Measurements from ENCODE around the gene UBE2G1.

UBE2G1 gene

DNA sequence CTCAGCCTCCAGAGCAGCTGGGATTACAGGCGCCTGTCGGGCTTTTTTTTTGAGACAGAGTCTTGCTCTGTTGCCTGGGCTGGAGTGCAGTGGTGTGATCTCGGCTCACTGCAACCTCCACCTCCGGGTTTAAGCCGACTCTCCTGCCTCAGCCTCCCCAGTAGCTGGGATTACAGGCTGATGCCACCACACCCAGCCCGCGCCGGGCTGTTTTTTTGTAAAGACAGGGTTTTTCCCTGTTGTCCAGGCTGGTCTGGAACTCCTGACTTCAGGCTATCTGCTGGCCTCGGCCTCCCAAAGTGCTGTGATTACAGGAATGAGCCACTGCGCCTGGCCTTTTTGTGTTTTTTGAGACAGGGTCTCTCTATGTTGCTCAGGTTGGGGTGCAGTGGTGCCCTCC is 39.9 kb upstream of the UBE2G1 start:
- DNase-seq (ENCODE audit: low spot score) = no peak
- in situ Hi-C loops (cut with MboI; ENCODE audit: low pct_unique_long_range_greater_than_20kb, low sequenced_read_pairs, unreplicated experiment) = no loop called here
- TF ChIP-seq, protein P1, sequence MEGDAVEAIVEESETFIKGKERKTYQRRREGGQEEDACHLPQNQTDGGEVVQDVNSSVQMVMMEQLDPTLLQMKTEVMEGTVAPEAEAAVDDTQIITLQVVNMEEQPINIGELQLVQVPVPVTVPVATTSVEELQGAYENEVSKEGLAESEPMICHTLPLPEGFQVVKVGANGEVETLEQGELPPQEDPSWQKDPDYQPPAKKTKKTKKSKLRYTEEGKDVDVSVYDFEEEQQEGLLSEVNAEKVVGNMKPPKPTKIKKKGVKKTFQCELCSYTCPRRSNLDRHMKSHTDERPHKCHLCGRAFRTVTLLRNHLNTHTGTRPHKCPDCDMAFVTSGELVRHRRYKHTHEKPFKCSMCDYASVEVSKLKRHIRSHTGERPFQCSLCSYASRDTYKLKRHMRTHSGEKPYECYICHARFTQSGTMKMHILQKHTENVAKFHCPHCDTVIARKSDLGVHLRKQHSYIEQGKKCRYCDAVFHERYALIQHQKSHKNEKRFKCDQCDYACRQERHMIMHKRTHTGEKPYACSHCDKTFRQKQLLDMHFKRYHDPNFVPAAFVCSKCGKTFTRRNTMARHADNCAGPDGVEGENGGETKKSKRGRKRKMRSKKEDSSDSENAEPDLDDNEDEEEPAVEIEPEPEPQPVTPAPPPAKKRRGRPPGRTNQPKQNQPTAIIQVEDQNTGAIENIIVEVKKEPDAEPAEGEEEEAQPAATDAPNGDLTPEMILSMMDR (IDR thresholded peaks at IDR 0.05; ENCODE audit: extremely low read depth, insufficient read depth, missing control alignments) = no peak

DNA sequence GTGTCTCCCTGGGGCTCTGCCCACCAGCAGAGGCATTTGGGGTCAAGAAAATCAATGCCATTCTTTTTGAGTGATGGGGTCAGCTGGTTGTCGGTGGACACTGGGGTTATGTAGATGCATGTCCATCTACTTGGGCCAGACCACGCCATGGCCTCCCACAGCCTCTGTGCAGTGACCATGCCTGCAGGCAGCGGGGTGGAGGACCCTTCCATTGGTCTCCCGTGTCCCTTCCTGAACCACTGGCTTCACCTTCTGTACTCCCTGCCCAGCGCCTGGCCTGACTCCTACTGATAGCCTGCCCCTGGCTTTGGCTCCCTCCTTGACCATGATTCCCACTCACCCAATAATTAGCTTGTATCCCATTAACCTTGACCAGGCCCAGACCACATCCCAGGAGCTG is 39.2 kb upstream of the UBE2G1 start:
- no peak for DNase-seq (ENCODE audit: low spot score)
- in situ Hi-C loops (cut with MboI; ENCODE audit: low pct_unique_long_range_greater_than_20kb, low sequenced_read_pairs, unreplicated experiment) = no loop called here
- TF ChIP-seq, protein P1 (IDR thresholded peaks at IDR 0.05; ENCODE audit: extremely low read depth, insufficient read depth, missing control alignments) = no peak

DNA sequence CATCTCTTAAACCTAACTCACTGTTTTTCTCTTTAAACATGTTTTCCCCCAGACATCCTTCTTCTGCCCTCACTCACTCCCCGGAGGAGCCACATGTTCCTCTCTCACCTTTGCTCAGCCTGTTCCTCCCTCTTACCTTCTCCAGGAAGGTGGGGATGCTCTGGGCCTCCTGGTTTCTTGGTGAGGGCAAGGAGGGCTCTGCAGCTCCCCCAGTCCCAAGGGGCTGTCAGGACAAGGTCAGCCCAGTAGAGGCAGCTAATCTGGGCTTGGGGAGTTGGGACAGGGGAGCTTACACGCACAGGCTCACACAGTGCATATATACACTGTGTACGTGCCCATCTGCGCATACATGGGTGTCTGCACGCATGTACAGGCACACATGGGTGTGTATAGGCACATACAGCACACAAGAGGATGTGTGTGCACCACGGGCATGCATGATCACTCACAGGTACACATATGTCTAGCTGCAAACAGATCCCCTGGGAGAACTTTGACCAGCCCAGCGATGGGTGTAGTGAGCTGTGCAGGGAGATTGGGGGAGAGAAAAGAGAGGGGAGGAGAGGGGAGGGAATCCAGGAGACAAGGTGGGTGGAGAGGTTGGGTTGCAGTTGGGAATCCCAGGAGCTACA is 38.7 kb upstream of the UBE2G1 start:
- no peak for DNase-seq (ENCODE audit: low spot score)
- TF ChIP-seq, protein P1 (IDR thresholded peaks at IDR 0.05; ENCODE audit: extremely low read depth, insufficient read depth, missing control alignments) = no peak
- in situ Hi-C loops (cut with MboI; ENCODE audit: low pct_unique_long_range_greater_than_20kb, low sequenced_read_pairs, unreplicated experiment) = no loop called here

DNA sequence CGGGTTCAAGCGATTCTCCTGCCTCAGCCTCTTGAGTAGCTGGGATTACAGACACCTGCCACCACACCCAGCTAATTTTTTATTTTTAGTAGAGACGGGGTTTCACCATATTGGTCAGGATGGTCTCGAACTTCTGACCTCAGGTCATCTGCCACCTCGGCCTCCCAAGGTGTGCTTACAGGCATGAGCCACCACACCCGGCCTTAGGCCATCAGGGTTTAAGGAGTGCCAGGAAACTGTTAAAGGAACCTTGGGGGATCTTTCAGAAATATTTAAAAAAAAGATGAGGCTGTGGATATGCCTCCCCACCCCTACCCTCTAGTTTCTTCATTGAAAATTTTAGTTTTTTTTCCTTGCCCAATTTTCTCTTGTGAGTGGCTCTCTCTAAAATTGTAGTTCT is 31.4 kb upstream of the UBE2G1 start:
- no peak for DNase-seq (ENCODE audit: low spot score)
- TF ChIP-seq, protein P1 (IDR thresholded peaks at IDR 0.05; ENCODE audit: extremely low read depth, insufficient read depth, missing control alignments) = no peak
- in situ Hi-C loops (cut with MboI; ENCODE audit: low pct_unique_long_range_greater_than_20kb, low sequenced_read_pairs, unreplicated experiment) = no loop called here

DNA sequence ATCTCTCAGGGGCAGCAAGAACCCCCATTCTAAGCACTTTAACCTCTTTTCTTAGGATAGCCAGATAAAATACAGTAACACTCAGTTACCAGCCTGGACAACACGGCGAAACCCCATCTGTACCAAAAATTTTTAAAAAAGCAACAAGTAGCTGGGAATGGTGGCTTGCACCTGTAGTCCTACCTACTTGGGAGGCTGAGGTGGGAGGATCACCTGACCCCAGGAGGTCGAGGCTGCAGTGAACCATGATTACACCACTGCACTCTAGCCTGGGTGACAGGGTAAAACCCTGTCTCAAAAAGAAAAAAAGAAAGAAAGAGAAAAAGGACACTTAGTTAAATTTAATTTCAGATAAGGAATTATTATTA is 28.6 kb upstream of the UBE2G1 start:
- in situ Hi-C loops (cut with MboI; ENCODE audit: low pct_unique_long_range_greater_than_20kb, low sequenced_read_pairs, unreplicated experiment) = no loop called here
- no peak for DNase-seq (ENCODE audit: low spot score)
- TF ChIP-seq, protein P1 (IDR thresholded peaks at IDR 0.05; ENCODE audit: extremely low read depth, insufficient read depth, missing control alignments) = no peak

DNA sequence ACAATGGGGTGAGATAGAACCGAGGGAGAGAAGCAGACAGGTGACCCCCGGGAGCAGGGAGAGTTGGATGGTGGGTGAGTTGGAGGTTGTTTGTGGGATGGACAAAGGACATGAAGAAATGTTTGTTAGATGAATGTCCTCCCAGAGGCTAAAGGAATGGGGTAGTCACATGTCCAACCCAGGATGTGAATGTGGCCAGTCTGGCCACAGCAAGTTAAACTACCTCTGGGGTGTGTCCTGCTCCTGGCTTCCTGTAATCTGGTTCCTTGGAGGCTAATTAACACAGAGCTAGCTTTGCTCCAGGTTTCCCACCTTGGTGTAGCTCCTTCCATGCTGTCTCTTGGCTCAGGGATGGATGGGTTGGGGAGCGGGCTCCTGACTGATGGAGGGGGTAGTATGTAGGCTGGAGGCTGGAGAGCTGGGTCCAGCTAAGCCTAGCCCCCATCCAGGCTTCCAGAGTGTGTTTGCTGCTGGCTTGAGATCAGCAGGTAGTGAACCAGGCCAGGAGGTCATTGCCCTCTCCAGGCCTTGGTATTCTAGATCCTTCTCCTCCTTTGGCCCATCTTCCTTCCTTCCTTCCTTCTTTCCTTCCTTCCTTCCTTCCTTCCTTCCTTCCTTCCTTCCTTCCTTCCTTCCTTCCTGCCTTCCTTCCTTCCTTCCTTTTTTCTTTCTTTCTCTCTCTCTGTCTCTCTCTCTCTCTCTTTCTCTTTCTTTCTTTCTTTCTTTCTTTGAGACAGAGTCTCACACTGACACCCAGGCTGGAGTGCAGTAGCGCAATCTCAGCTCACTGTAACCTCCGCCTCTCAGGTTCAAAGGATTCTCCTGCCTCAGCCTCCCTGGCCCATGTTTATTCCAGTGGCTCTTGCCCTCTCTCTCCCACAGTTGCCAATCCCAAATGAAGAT is 28.0 kb upstream of the UBE2G1 start:
- TF ChIP-seq, protein P1 (IDR thresholded peaks at IDR 0.05; ENCODE audit: extremely low read depth, insufficient read depth, missing control alignments) = no peak
- in situ Hi-C loops (cut with MboI; ENCODE audit: low pct_unique_long_range_greater_than_20kb, low sequenced_read_pairs, unreplicated experiment) = no loop called here
- no peak for DNase-seq (ENCODE audit: low spot score)

Data from GM13977 (cell line).